CD14-positive monocyte (primary cell): ENCODE results near the gene ETV3L. TPM values are rescaled to one million over a fixed set of nuclear protein-coding genes. Genes with fewer than 3 reads are reported as not detected.

Experiments
- DNase-seq, 3 donors: peaks; one replicate each; pipeline ENCODE4 v3.0.0-alpha.2; 2011 to 2022
- H2AFZ ChIP-seq: 2 replicates; pipeline ENCODE4 v1.6.0; 2012; ENCODE audit warnings: mild to moderate bottlenecking, low read depth, low read length, inconsistent platforms; ENCODE audit not compliant: insufficient read depth, poor library complexity, severe bottlenecking
- H3K27ac ChIP-seq, 2 donors: 1 replicate in 1 of 2; 2 replicates in 1 of 2; pipeline ENCODE4 v1.5.1; 2012 to 2013; ENCODE audit warnings: low read length in 2 of 2, control low read depth in 1 of 2, inconsistent platforms in 1 of 2, low read depth in 1 of 2, mild to moderate bottlenecking in 1 of 2
- H3K27me3 ChIP-seq, 2 donors: one replicate each; pipeline versions ENCODE4 v1.6.0 to v1.6.1; 2011 to 2013; ENCODE audit warnings: low read length in 2 of 2; ENCODE audit not compliant: control insufficient read depth in 2 of 2, insufficient read depth in 2 of 2
- H3K36me3 ChIP-seq, 2 donors: replicated peaks in 1 of 2; 1 replicate in 1 of 2; 2 replicates in 1 of 2; pipeline versions ENCODE4 v1.5.1 to v1.6.1; 2012 to 2013; ENCODE audit warnings: low read length in 2 of 2, control low read depth in 1 of 2, inconsistent platforms in 1 of 2, mild to moderate bottlenecking in 1 of 2; ENCODE audit not compliant: insufficient read depth in 2 of 2, control insufficient read depth in 1 of 2
- H3K4me1 ChIP-seq, 2 donors: 1 replicate in 1 of 2; 2 replicates in 1 of 2; pipeline versions ENCODE4 v1.5.1 to v1.6.1; 2012 to 2013; ENCODE audit warnings: low read length in 2 of 2, control low read depth in 1 of 2, inconsistent platforms in 1 of 2, mild to moderate bottlenecking in 1 of 2, moderate library complexity in 1 of 2; ENCODE audit not compliant: insufficient read depth in 2 of 2, control insufficient read depth in 1 of 2
- H3K4me2 ChIP-seq: replicated peaks from 2 replicates; pipeline ENCODE3; 2012; ENCODE audit warnings: low read length, moderate library complexity, mild to moderate bottlenecking; ENCODE audit not compliant: poor library complexity, severe bottlenecking; ENCODE audit errors: extremely low read depth
- H3K4me3 ChIP-seq, 3 experiments: fragments of 200-600 bp in 1 of 3; sonication (generic) in 1 of 3; replicated peaks in 1 of 3; 1 replicate in 2 of 3; 2 replicates in 1 of 3; pipeline ENCODE4 v1.5.1; 2011 to 2013; ENCODE audit warnings: low read length in 3 of 3, mild to moderate bottlenecking in 3 of 3, control low read depth in 2 of 3, low read depth in 2 of 3, inconsistent platforms in 1 of 3, moderate library complexity in 1 of 3
- H3K79me2 ChIP-seq: 2 replicates; pipeline ENCODE4 v1.6.0; 2012; ENCODE audit warnings: mild to moderate bottlenecking, control low read depth, inconsistent platforms, low read length, moderate library complexity; ENCODE audit not compliant: insufficient read depth
- H3K9ac ChIP-seq: 2 replicates; pipeline ENCODE4 v1.6.0; 2017; ENCODE audit warnings: low read length, mild to moderate bottlenecking; ENCODE audit not compliant: insufficient read depth, poor library complexity, severe bottlenecking
- H3K9me3 ChIP-seq, 2 donors: replicated peaks in 1 of 2; 1 replicate in 1 of 2; 2 replicates in 1 of 2; pipeline versions ENCODE4 v1.5.1 to v1.6.1; 2012 to 2013; ENCODE audit warnings: low read length in 2 of 2, control low read depth in 1 of 2; ENCODE audit not compliant: control insufficient read depth in 1 of 2, insufficient read depth in 1 of 2
- H4K20me1 ChIP-seq: 2 replicates; pipeline ENCODE4 v1.6.0; 2012; ENCODE audit warnings: mild to moderate bottlenecking, low read length, control low read depth, moderate library complexity; ENCODE audit not compliant: insufficient read depth
- H3K27ac Mint-ChIP-seq, 7 donors: one replicate each; pipeline ENCODE4 v1.8.0; 2020; ENCODE audit warnings: mild to moderate bottlenecking in 7 of 7, mixed read lengths in 7 of 7, moderate library complexity in 6 of 7, inconsistent platforms in 2 of 7
- H3K27me3 Mint-ChIP-seq, 3 donors: one replicate each; pipeline ENCODE4 v1.8.0; 2021 to 2022; ENCODE audit warnings: low read depth in 3 of 3, mild to moderate bottlenecking in 3 of 3, mixed read lengths in 3 of 3, moderate library complexity in 3 of 3, inconsistent platforms in 1 of 3
- H3K36me3 Mint-ChIP-seq, 2 donors: one replicate each; pipeline ENCODE4 v1.8.0; 2020; ENCODE audit warnings: mixed read lengths in 2 of 2, inconsistent platforms in 1 of 2, mild to moderate bottlenecking in 1 of 2
- H3K4me1 Mint-ChIP-seq: one replicate; pipeline ENCODE4 v1.8.0; 2020; ENCODE audit warnings: mild to moderate bottlenecking, mixed read lengths
- H3K4me3 Mint-ChIP-seq, 2 donors: one replicate each; pipeline ENCODE4 v1.8.0; 2020; ENCODE audit warnings: mild to moderate bottlenecking in 2 of 2, mixed read lengths in 2 of 2, moderate library complexity in 1 of 2
- H3K9me3 Mint-ChIP-seq, 7 donors: one replicate each; pipeline ENCODE4 v1.8.0; 2020 to 2022; ENCODE audit warnings: mixed read lengths in 7 of 7, mild to moderate bottlenecking in 6 of 7, moderate library complexity in 6 of 7, inconsistent platforms in 2 of 7
- WGBS: methylation state at CpG from one replicate; pipeline ENCODE4 v1.1.5; 2013; ENCODE audit warnings: missing lambda C conversion rate; ENCODE audit not compliant: insufficient coverage; 5-methylcytosine and 5-hydroxymethylcytosine counted together
- intact Hi-C, 2 donors: fragments of 100-400 bp; cut with micrococcal nuclease; formaldehyde crosslinking; loops; one replicate each; pipeline versions ENCODE4 v1.15.0 to v1.15.1; 2023
- polyA plus RNA-seq, 3 donors: library from polyadenylated mRNA; depleted of rRNA in 1 of 3; unstranded in 2 of 3; stranded (reverse) in 1 of 3; fragments of 300-500 nt in 2 of 3; fragments of >200 nt in 1 of 3; fragmentation: Illumina TruSeq in 2 of 3; gene quantifications; 1 replicate in 2 of 3; 2 replicates in 1 of 3; pipeline ENCODE4 v1.2.3, GENCODE V29; 2012 to 2021
- TF ChIP-seq, protein P1 (sequence below): fragments of 200-600 bp; IDR thresholded peaks from one replicate; pipeline ENCODE4 v1.8.0; 2022; ENCODE audit warnings: antibody characterized with exemption, mild to moderate bottlenecking

The ETV3L gene
- polyA plus RNA-seq, 3 donors = 0.26 to 0.41 TPM; not detected in 1

DNA sequence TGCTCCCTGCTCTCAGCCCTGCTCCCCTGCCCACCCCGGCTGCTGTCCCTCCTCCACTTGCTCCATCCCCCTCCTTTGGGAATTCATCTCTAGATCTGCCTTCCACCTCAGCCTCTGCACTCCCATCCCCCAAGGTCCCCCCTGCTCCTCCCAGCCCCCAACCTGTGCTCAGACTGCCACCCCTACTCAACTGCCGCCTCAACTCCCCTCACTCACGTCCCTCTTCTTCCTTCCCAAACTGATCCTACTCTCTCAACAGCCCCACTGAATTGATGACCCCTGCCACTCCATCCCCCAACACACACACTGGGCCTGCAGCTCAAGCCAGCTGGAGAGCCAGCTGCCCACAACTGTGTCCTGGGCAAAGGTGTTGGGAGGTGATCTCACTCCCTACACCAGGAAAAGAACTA, 15.8 kb upstream of the ETV3L start:
- TF ChIP-seq, protein P1, sequence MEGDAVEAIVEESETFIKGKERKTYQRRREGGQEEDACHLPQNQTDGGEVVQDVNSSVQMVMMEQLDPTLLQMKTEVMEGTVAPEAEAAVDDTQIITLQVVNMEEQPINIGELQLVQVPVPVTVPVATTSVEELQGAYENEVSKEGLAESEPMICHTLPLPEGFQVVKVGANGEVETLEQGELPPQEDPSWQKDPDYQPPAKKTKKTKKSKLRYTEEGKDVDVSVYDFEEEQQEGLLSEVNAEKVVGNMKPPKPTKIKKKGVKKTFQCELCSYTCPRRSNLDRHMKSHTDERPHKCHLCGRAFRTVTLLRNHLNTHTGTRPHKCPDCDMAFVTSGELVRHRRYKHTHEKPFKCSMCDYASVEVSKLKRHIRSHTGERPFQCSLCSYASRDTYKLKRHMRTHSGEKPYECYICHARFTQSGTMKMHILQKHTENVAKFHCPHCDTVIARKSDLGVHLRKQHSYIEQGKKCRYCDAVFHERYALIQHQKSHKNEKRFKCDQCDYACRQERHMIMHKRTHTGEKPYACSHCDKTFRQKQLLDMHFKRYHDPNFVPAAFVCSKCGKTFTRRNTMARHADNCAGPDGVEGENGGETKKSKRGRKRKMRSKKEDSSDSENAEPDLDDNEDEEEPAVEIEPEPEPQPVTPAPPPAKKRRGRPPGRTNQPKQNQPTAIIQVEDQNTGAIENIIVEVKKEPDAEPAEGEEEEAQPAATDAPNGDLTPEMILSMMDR = no peak
- H3K27me3 Mint-ChIP-seq = peaks cover 0 to 15% (median 14%) of the 10 kb centered on the region in 3 donors
- no peak overlapping the region for H2AFZ ChIP-seq
- DNase-seq = no peak
- H3K9ac ChIP-seq = no peak overlapping the region
- H3K36me3 ChIP-seq = no peaks in the 10 kb centered on the region
- H3K4me3 ChIP-seq = no peak overlapping the region
- H3K4me3 Mint-ChIP-seq = no peak overlapping the region
- intact Hi-C loops = no loop called here
- H3K4me1 ChIP-seq = peaks cover 31 to 32% of the 10 kb centered on the region in 2 donors
- no peaks in the 10 kb centered on the region for H3K79me2 ChIP-seq
- H3K4me1 Mint-ChIP-seq = peaks cover 31% of the 10 kb centered on the region
- no peak overlapping the region for H3K27ac Mint-ChIP-seq
- H3K9me3 ChIP-seq = no peaks in the 10 kb centered on the region
- H3K27me3 ChIP-seq = no peaks in the 10 kb centered on the region
- H3K36me3 Mint-ChIP-seq = no peaks in the 10 kb centered on the region
- H3K27ac ChIP-seq = no peak overlapping the region
- H3K9me3 Mint-ChIP-seq = peaks cover 0 to 2% (median 0%) of the 10 kb centered on the region in 7 donors
- no peaks in the 10 kb centered on the region for H4K20me1 ChIP-seq
- no peak overlapping the region for H3K4me2 ChIP-seq
- WGBS = 92% methylated on average over 1 of the region's 3 CpGs

DNA sequence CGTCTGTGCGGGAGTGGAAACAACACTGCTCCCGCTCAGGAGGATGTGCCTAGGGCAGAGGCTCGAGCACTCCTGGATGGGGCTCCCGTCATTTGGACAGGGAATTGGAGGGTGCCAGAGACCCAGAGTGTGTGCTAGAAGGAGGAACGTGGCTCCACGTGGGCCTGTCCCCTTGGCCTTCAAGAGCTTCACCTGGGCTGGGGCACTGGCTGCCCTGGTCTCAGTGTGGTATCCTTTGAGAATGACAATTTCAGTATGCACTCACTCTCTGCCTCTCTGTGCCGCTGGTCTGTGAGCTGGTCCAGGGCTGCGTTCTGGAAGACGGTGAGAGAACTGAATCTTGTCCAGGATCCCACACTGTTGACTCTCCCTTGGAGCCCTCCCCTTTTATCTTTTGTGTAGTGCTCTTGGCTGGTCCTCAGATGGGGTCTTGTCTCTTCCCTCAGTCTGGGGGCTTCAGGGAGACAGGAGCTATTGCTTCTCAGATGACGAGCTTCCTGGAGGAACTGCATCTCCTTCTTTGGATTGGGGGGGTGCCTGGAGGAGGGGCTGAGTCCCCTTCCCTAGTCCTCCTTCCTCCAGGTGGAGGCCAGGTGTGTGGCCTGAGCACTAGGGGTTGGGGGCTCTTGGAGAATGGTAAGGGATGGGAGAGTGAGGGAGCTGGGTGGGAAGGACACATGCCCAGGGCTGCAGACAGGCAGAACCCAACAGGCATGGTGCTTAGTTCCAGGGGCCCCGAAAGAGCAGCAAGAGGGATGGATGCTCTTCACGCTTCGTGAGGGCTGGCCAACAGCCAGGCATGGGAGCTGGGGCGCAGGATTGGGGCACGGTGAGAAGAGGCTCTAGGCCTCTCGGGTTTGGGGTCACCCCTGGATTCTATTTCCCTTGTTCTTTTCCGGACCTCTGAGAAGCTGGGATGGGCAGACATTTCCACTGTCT, 14.8 kb upstream of the ETV3L start:
- Histone ChIP-seq H3K9ac (no peak overlapping the region), H3K27me3 (no peaks in the 10 kb centered on the region), H4K20me1 (no peaks in the 10 kb centered on the region), H3K79me2 (no peaks in the 10 kb centered on the region), H3K4me1 (peaks cover 31 to 32% of the 10 kb centered on the region in 2 donors), H3K36me3 (no peaks in the 10 kb centered on the region), H3K4me2 (no peak overlapping the region), H2AFZ (no peak overlapping the region), H3K4me3 (no peak overlapping the region), H3K9me3 (no peaks in the 10 kb centered on the region), H3K27ac (no peak overlapping the region)
- DNase-seq = no peak
- intact Hi-C loops = no loop called here
- Mint-ChIP-seq H3K27me3 (peaks cover 2 to 18% (median 15%) of the 10 kb centered on the region in 3 donors), H3K4me3 (no peak overlapping the region), H3K36me3 (no peaks in the 10 kb centered on the region), H3K9me3 (peaks cover 0 to 2% (median 0%) of the 10 kb centered on the region in 7 donors), H3K4me1 (peaks cover 31% of the 10 kb centered on the region), H3K27ac (peak overlapping the region in 2 of 7 donors; percentile 42 to 69)
- TF ChIP-seq, protein P1 = no peak
- WGBS = 94% methylated on average over 16 of the region's 18 CpGs
